Inflammatory macrophage treated with lipopolysaccharide for 4 hours (primary cell): Measurements from ENCODE around the gene KLHL26.

Experiments
- DNase-seq: peaks from one replicate; pipeline ENCODE4 v3.0.0-alpha.2; 2020

Gene KLHL26

DNA sequence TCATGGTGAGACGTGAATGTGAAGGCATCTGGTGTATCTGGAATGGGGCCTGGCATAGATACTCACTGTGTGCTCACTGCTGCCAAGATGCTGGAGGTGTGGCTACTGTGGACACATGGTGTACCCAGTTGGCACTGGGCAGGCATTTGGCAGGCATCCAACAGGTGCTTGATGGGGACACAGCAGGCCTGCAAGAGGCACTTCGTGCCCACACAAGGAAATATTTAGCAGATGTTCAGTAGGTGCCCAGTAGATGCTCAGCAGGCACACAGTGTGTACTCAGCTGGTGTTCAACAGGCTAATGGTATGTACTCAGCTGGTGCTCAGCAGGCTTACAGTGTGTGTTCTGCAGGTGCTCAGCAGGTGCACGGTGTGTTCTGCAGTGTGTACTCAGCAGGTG lies 60.9 kb downstream of the KLHL26 start:
- no peak for DNase-seq

DNA sequence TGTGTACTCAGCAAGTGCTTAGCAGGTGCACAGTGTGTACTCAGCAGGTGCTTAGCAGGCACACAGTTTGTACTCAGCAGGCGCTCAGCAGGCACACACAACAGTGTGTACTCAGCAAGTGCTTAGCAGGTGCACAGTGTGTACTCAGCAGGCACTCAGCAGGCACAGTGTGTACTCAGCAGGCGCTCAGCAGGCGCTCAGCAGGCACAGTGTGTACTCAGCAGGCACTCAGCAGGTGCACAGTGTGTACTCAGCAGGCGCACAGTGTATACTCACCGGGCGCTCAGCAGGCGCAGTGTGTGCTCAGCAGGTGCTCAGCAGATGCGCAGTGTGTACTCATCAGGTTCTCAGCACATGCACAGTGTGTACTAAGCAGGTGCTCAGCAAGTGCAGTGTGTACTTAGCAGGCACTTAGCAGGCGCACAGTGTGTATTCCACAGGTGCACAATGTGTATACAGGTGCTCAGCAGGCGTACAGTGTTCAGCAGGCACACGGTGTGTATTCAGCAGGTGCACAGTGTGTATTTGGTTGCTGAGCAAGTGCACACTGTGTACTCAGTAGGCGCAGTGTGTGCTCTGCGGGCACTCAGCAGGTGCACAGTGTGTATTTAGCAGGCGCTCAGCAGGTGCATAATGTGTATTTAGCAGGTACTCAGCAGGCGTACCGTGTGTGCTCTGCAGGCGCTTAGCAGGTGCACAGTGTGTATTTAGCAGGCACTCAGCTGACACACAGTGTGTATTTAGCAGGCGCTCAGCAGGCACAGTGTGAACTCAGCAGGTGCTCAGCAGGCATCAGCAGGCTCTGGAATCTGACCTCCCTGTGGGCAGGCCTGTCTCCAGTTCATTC lies 61.7 kb downstream of the KLHL26 start:
- DNase-seq: no peak

DNA sequence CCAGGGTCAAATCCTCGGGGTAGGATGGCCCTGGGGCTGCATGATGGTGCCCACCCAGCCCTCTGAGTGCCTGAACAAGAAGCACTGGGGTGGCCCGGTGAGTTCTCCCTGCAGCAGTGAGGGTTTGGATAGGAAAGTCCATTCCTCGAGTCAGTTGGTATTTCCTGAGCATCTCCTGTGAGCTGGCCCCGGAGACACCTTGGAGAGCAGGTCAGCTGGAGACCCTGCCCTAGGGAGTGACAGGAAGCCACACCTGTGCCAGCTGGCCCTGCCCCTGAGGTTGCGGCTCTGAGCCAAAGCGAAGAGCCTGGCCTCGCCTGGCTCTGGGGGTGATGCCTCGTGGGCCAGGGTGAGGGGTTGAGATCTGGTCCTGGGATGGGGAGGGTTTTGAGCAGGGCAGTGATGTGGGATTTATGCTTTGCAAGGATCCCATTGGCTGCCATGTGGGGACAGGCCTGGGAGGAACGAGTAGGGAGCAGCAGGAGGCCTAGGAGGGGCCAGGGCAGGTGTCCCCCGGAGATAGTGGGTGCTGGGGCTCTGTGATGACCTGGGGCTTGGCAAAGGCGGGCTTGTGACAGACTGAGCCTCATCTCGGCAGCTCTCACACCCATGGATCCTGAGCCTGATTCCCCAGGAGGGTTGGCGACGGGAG lies 62.7 kb downstream of the KLHL26 start:
- no peak for DNase-seq

DNA sequence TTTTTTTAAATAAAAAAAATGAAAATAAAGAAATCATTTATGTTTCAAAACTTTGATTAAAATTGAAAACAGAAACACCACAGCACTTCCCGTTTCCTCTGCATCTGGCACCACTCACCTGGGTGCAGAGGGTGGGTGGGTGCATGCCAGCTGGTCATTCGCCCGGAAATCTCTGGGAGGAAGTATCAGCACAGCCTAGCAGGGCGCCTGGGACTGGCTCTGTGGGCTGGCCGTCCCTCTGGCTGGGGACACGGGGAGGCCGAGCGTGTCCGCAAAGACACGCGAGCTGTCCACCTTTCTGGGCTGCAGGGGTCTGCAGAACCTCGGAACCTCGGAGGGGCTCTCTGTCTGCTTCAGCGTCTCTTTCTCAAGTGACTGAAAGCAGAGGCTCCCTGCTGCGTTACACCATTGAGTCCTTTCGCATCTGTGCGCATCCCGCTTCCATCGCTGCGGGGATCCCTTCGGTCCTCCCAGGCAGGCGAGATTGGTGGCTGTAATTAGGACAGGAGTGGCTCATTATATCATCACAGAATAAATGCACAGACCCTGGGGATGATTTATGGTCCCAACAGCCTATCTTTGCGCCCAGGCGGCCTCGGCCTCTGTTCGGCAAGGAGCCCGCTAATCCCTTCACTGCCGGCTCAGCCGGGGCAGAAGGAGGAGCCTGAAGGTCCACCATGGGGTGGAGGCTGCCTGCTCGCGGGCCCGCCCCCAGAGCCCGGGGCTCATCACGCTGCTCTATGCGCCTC lies 63.8 kb downstream of the KLHL26 start:
- peak; percentile 51 for DNase-seq

DNA sequence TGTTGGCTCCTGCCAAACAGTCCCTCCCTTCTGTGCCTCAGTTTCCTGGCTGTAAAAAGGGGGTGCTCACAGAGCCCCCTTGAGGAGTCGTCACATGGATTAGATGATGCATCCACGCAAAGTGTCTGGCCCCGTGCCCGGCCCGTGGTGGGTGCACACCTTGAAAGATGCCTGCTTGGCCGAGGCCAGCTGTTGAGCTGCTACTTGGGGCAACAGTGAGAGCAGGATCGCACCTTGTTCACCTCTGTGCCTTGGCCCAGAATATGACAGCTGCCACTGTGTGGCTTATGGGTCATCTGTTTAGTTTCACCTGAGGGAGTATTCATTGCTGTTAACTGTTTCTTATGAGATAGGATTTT lies 64.4 kb downstream of the KLHL26 start:
- DNase-seq: no peak

DNA sequence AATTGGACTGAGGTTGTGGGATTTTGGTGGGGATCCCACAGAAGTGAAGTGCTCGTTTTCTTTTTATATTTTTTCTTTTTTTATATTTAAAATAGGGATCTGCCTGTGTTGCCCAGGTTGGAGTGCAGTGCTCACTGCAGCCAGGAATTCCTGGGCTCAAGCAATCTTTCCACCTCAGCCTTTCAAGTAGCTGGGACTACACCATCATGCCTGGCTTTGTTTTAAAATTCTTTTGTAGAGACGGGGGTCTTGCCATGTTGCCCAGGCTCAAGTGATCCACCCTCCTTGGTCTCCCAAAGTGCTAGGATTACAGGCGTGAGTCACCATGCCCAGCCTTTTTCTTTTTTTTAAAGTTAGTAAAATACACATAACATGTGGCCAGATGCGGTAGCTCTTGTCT lies 67.2 kb downstream of the KLHL26 start:
- no peak for DNase-seq

DNA sequence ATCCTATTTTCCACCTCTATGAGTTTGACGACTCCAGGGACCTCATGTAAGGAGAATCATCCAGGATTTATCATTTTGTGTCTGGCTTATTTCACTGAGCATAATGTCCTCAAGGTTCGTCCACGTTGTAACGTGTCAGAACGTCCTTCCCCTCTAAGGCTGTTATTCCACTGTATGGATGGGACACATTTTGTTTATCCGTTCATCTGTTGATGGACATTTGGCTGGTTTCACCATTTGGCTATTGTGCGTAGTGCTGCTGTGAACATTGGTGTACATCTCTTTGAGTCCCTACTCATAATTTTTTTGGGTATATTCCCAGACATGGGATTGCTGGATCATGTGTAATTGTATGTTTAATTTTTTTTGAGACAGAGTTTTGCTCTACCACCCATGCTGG lies 68.1 kb downstream of the KLHL26 start:
- no peak for DNase-seq

DNA sequence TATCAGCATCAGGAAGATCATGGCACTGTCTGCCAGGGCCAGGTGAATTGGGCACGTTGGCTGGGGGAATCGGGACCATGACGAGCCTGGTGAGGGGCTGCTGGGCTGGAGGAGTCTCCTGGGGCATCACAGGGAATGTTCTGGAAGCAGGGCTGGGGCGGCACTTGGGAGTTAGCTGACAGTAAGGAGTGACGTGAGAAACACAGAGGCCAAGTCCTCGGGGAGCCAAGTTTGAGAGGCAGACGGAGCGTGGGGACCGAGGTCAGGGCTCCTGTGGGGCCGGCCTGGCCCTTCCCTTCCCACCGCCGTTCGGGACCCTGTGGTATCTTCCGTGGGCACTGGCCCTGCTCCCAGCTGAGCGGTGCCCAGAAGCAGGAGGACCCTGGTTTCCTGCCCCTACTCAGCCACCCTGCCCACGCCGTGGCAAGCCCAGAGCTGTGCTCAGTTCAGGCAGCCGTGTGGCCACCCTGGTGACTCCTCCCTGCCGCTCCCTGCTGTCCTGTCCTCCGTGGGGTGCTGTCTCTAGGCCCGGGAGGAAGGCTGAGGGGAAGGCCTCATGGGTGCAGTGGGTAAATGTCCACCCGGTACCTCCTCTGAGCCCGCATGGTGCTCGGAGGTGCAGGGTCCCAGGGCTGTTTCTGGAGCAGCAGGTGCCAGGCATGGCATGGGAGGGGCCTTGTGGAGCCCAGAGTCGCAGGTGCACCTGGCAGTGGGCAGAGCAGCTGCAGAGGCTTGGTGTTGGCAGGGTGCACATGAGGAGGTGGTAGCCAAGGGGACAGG lies 71.8 kb downstream of the KLHL26 start:
- DNase-seq: no peak

DNA sequence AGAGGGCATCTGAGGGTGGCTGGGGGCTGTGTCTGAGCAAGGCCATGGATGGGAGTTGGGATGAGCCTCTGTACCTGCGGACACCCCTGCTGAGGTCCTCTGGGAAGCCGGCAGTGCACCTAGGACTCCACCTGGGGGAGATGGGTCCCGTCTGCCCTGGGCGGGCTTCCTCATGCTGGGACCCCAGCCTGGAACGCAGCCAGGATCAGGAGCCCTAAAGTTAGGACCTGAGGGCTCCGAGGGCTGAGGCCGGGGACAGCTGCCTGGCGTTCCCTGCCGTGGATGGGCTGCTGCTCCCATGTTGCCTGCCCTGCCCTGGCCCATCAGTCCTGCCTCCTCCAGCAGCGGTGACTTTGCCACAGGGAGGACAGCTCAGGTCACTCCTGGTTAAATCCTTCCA lies 72.7 kb downstream of the KLHL26 start:
- no peak for DNase-seq

DNA sequence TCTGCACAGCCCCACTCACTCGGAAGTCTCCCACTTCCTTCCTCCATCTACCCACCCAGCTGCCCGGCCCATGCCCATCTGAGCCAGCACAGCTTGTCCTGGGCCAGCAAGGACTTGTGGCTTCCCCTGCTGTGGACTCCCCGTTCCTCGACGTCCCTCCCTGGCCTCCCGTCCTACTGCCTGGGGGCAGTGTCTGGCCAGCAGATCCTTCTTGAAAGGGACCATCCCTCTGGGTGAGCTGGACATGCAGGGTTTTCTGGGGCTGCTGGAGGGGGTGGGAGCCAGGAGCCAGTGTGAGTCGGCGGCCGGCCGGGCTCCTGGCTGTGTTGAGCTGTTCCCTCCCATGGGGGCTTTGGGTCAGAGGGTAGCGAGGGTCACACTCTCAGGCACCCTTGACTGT lies 73.4 kb downstream of the KLHL26 start:
- no peak for DNase-seq

DNA sequence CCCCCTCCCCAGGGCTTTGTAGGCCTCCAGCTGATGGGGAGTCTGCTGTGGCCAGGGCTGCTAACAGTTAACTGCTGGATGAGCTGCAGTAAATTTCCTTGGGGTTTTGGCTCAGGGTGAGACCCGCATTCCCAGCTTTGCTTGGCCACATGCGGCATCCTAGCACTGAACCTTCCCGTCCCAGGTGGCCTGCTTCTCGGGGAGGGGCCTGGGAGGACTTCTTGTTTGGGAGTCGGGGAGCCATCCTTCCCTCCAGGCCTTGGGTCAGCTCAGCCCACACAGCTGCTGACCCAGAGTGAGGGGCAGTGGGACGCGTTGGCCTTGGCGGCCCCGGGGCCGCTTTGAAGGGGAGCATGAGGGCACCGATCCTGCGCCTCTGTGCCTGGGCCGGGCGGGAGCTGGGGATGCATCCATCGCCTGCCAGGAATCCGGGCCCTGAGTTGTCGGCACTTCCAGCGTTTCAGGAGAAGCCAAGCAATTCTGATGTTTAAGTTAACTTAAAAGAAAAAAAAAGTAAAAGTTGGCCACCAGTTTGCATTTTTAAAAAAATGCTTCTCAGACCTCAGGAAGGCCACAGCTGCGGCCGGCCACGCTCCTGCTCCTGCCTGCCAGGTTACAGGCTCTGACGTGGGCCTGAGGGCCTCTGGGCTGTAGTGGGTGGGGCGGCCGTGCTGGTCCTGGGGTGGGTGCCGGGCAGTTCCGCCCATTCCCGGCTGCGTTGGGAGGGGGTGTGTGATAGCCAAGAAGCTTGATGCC lies 74.3 kb downstream of the KLHL26 start:
- DNase-seq: no peak

DNA sequence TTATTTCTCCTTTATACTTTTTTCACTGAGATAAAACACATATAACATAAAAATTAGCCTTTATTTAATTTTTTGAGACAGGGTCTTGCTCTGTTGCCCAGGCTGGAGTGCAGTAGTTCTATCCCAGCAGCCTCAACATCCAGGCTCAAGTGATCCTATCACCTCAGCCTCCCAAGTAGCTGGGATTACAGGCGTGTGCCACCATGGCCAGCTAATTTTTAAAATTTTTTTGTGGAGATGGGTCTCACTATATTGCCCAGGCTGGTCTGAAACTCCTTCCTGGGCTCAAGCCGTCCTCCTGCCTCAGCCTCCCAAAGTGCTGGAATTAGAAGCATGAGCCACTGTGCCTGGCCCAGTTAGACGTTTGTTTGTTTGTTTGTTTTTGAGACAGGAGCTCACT lies 75.1 kb downstream of the KLHL26 start:
- no peak for DNase-seq

DNA sequence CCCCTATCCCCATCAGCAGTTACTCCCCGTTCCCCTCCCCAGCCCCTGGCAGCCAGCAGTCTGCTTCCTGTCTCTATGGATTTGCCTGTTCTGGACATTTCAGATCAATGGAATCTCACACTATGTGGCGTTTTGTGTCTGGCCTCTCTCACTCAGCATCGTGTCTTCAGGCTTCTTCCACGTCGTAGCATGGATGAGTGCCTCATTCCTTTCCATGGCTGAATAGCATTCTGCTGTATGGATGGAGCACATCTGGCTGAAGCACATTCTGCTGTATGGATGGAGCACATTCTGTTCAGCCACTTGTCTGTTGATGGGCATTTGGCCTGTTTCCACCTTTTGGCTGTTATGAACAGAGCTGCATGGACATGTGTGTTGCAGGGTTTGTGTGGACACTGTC lies 76.2 kb downstream of the KLHL26 start:
- DNase-seq: no peak

DNA sequence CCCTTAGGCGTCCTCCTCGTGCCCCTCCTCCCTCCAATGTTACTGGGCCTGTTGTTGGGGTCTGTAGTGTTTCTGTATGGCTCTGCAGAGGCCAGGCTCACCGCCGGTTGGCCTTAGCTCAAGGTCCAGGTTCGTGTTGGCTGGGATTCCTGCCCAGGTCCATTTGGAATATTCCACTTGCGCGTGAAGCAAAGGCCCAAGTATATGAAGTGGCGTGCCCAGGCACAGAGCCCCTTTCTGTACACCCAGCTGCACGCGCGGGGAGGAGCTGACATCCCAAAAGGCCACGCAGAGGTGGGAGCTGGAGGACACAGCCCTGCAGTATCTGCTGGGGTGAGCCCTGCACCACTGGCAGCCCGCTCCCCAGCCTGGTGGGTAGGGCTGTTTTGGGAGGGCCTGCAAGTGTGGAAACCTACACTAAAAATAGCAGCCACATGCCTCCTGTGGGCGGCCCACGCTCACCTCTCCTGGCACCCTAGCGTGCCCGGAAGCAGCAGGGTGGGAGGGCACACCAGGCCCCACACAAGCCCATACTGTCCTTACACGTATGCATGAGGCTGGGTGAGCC lies 76.8 kb downstream of the KLHL26 start:
- DNase-seq: no peak

DNA sequence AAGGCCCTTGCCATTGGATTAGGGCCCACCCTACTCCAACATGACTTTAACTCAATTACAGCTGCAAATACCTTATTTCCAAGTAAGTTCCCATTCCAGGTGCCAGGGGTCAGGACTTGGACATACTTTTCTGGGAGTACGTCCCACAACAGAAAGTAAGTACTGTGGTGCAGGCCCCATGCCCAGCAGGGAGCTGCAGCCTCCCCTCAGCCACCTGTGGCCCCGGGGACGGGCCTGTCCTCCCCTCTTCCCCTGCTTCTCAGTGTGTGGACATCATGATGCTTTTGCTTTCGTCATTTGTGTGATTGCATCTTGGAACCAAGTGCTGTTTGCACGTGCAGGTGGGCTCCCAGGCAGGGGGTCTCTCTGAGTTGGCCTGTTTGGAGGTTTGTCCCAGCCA lies 78.6 kb downstream of the KLHL26 start:
- DNase-seq: no peak

DNA sequence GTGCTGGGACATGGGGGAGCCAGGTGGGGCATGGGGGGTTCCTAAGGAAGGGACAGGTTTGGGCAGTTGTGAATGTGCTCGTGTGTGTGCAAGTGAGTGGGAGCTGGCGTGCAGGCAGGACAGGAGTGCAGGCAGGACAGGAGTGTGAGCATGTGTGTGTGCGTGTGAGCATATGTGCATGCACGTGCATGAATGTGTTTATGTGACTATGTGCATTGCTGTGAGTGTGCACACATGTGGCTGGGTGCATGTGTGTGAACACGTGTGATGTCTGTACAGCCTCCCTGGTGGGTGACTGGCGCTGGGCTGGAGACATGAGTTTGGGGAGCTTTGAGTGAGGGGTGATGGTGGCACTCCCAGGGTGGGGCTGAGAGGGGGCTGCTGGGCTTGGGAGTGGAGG lies 80.0 kb downstream of the KLHL26 start:
- DNase-seq: no peak

DNA sequence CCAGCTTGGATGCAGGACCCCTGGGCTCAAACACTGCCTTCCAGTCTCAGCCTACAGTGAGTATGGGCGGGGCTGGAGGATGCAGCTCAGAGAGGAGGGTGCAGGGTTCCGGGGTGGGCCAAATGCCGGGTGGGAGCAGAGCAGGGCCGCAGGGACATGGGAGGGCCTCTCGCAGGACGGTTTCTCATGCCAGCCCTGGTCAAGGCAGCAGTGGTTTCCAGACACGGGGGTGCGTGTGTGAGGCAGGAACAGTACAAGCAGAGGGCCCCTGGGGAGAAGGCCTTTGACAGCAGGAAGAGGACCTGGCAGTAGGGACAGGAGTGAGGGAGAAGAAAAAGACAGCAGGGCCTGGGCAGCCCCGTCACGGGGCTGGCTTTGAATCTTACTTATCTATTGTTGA lies 80.8 kb downstream of the KLHL26 start:
- DNase-seq: no peak

DNA sequence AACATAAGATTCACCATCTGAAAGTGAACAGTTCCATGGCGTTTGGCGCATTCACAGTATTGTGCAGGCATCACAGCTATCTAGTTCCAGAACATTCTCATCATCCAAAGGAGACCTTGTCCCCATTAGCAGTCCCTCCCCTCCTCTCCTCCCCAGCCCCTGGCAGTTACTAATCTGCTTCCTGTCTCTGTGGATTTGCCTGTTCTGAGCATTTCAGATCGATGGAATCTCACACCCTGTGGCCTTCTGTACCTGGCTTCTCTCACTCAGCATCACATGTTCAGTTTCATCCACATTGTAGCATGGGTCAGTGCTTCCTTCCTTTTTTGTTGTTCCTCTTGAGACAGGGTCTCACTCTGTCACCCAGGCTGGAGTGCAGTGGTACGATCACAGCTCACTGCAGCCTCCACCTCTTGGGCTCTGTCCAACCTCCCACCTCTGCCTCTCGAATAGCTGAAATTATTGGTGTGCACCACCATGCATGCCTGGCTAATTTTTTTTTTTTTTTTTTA lies 81.2 kb downstream of the KLHL26 start:
- peak; percentile 10 for DNase-seq

DNA sequence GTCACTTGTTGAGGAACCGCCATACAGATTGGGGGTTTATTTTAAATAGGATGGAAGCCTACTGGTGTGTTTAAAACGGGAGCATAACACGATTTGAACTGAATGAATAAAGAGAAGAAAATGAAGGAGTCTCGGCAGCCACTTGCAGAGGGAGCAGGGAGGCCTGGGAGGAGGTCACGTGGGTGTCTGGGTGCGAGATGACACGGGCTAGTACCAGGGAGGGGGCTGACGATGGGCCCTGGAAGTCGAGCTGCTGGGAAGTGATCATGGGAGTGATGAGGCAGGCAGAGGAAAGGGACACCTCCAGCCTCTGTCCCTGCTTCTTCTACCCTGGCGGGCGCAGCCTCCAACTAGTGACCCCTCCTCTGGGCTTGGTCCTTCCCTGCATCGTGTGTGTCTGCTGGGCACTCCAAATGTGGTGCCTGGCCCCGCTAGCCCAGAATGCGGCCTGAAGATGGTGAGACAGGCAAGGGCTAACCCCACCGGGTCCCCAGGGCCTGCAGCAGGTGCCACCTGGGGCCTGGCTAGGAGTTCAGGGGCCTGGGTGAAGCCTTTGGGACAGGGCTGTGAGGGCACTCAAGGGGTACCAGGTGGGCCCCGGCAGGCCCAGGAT lies 82.1 kb downstream of the KLHL26 start:
- no peak for DNase-seq

DNA sequence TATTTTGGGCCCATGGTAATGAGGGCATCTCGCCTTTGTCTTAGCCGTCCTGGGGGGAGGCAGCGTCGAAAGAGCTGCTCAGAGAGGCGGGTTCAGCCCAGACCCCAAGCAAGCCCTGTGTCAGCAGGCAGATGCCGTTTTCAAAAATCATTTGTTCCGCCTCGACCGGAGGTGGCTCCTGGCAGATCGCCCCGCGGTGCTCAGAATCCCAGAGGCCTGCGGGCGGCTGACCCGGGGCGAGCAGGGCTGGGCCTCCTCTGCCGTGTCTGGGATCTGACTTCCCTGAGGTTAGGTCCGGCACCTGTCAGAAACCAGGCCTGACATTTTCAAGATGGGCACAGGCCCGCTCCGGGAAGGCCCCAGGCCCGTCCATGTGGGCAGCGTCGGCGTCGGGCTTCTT lies 82.7 kb downstream of the KLHL26 start:
- DNase-seq: no peak
